ENCODE results near the gene DUOXA1. TPM values are rescaled to one million over a fixed set of nuclear protein-coding genes. Genes with fewer than 3 reads are reported as not detected.

Gene DUOXA1
- total RNA-seq: not detected in 2 replicates

- no peak for DNase-seq (ENCODE audit: low read depth)
- no peak for TF ChIP-seq CTCF (IDR thresholded peaks at IDR 0.05; ENCODE audit: insufficient read depth, low read depth, low read length)
- no peak within 1 kb of the TSS for H3K4me3 ChIP-seq (ENCODE audit: low read depth, low read length)
Measured at GRCh38 chr15:45129651-45130129, at the start of gene DUOXA1, which contains the start of gene DUOX1. DUOXA1 (minus strand) TSS chr15:45129879; CDS start chr15:45123014, 6,865 bp downstream. DUOX1 (plus strand) TSS chr15:45129994; CDS start chr15:45131967, 1,973 bp downstream.

- DNase-seq (ENCODE audit: low read depth): no peak
- TF ChIP-seq CTCF (IDR thresholded peaks at IDR 0.05; ENCODE audit: insufficient read depth, low read depth, low read length): no peak
Measured at GRCh38 chr15:45177285-45177684, 47.6 kb upstream of the DUOXA1 start.

GRCh38 chr15:45174577-45174976, 44.9 kb upstream of the DUOXA1 start:
- H3K4me3 ChIP-seq (ENCODE audit: low read depth, low read length): no peak overlapping the region
- DNase-seq (ENCODE audit: low read depth): no peak

More at GRCh38 chr15:45177285-45177684, 47.6 kb upstream of the DUOXA1 start:
- H3K4me3 ChIP-seq (ENCODE audit: low read depth, low read length): no peak overlapping the region

GRCh38 chr15:45174069-45174468, 44.4 kb upstream of the DUOXA1 start:
- no peak overlapping the region for H3K4me3 ChIP-seq (ENCODE audit: low read depth, low read length)
- DNase-seq (ENCODE audit: low read depth): no peak
- no peak for TF ChIP-seq CTCF (IDR thresholded peaks at IDR 0.05; ENCODE audit: insufficient read depth, low read depth, low read length)

More at GRCh38 chr15:45174577-45174976, 44.9 kb upstream of the DUOXA1 start:
- TF ChIP-seq CTCF (IDR thresholded peaks at IDR 0.05; ENCODE audit: insufficient read depth, low read depth, low read length): no peak

GRCh38 chr15:45171912-45172311, 42.2 kb upstream of the DUOXA1 start:
- no peak overlapping the region for H3K4me3 ChIP-seq (ENCODE audit: low read depth, low read length)
- no peak for DNase-seq (ENCODE audit: low read depth)
- TF ChIP-seq CTCF (IDR thresholded peaks at IDR 0.05; ENCODE audit: insufficient read depth, low read depth, low read length): no peak

- H3K4me3 ChIP-seq (ENCODE audit: low read depth, low read length): no peak overlapping the region
- no peak for TF ChIP-seq CTCF (IDR thresholded peaks at IDR 0.05; ENCODE audit: insufficient read depth, low read depth, low read length)
- no peak for DNase-seq (ENCODE audit: low read depth)
Measured at GRCh38 chr15:45169608-45170480, 40.2 kb upstream of the DUOXA1 start.
